Urinary bladder (tissue), 4 donors: ENCODE results near the gene SUCLG1. TPM values are rescaled to one million over a fixed set of nuclear protein-coding genes. Genes with fewer than 3 reads are reported as not detected.
"Not testable (repeated sequence)": the region's sequence is repeated elsewhere in the genome, so short reads cannot be mapped to it uniquely, and the experiment has no call there.

Source experiments
- DNase-seq: peaks from one replicate; pipeline ENCODE4 v3.0.0-alpha.2; 2015; ENCODE audit errors: extremely low spot score
- H3K27ac ChIP-seq: one replicate; pipeline ENCODE4 v1.5.1; 2013; ENCODE audit warnings: low read depth, mild to moderate bottlenecking, moderate library complexity
- H3K36me3 ChIP-seq: one replicate; pipeline ENCODE4 v1.6.1; 2013; ENCODE audit warnings: mild to moderate bottlenecking, moderate library complexity; ENCODE audit not compliant: insufficient read depth
- H3K4me1 ChIP-seq: one replicate; pipeline ENCODE4 v1.6.1; 2013; ENCODE audit warnings: mild to moderate bottlenecking, moderate library complexity; ENCODE audit not compliant: insufficient read depth
- H3K4me3 ChIP-seq: one replicate; pipeline ENCODE4 v1.5.1; 2013; ENCODE audit warnings: low read depth, low read length
- WGBS: extraction: QIAGEN DNeasy Blood & Tissue Kit; methylation state at CpG from one replicate; pipeline ENCODE4 v1.1.7; 2013; 5-methylcytosine and 5-hydroxymethylcytosine counted together
- polyA plus RNA-seq: library from polyadenylated mRNA; stranded (reverse); fragments of 200-250 nt; gene quantifications from one replicate; pipeline ENCODE4 v1.2.3, GENCODE V29; 2013
- total RNA-seq: library from RNA; depleted of rRNA; stranded (reverse); fragments of >200 nt; gene quantifications from one replicate; pipeline ENCODE4 v1.2.3, GENCODE V29; 2014
- donor health status: healthy with polysubstance abuse.
- donor health status: healthy.

The SUCLG1 gene
- total and polyA plus RNA-seq, 2 donors = 80.7 to 142 TPM

GRCh38 chr2:84425310-84425709, 33.8 kb downstream of the SUCLG1 start:
- H3K4me3 ChIP-seq = no peak overlapping the region
- DNase-seq = no peak
- H3K4me1 ChIP-seq = no peaks in the 10 kb centered on the region
- 81% methylated on average over 3 of the region's 3 CpGs for WGBS
- H3K36me3 ChIP-seq = peaks cover 7% of the 10 kb centered on the region
- no peak overlapping the region for H3K27ac ChIP-seq

- Histone ChIP-seq H3K27ac (no peak overlapping the region), H3K36me3 (peaks cover 4% of the 10 kb centered on the region), H3K4me3 (no peak overlapping the region), H3K4me1 (no peaks in the 10 kb centered on the region)
- DNase-seq = no peak
Measured at GRCh38 chr2:84424152-84424551, 34.9 kb downstream of the SUCLG1 start.

- no peak for DNase-seq
- no peaks in the 10 kb centered on the region for H3K4me1 ChIP-seq
Measured at GRCh38 chr2:84421791-84422190, 37.3 kb downstream of the SUCLG1 start.

GRCh38 chr2:84421197-84421596, 37.9 kb downstream of the SUCLG1 start:
- 92% methylated on average over 2 of the region's 2 CpGs for WGBS
- DNase-seq = no peak
- Histone ChIP-seq H3K27ac (no peak overlapping the region), H3K4me3 (no peak overlapping the region), H3K36me3 (peaks cover 4% of the 10 kb centered on the region), H3K4me1 (no peaks in the 10 kb centered on the region)

More at GRCh38 chr2:84421791-84422190, 37.3 kb downstream of the SUCLG1 start:
- Histone ChIP-seq H3K27ac (no peak overlapping the region), H3K36me3 (peaks cover 4% of the 10 kb centered on the region), H3K4me3 (no peak overlapping the region)
- WGBS = 85% methylated on average over 1 of the region's 1 CpG

- no peak overlapping the region for H3K27ac ChIP-seq
- DNase-seq = no peak
- 89% methylated on average over 4 of the region's 4 CpGs for WGBS
- H3K36me3 ChIP-seq = no peaks in the 10 kb centered on the region
- no peaks in the 10 kb centered on the region for H3K4me1 ChIP-seq
- H3K4me3 ChIP-seq = no peak overlapping the region
Measured at GRCh38 chr2:84417453-84418145, 41.5 kb downstream of the SUCLG1 start.

GRCh38 chr2:84409531-84409930, 49.5 kb downstream of the SUCLG1 start:
- Histone ChIP-seq H3K4me1 (no peaks in the 10 kb centered on the region), H3K4me3 (no peak overlapping the region), H3K27ac (no peak overlapping the region), H3K36me3 (no peaks in the 10 kb centered on the region)
- DNase-seq = no peak
- 52% methylated on average over 2 of the region's 2 CpGs for WGBS

- H3K27ac ChIP-seq, H3K36me3 ChIP-seq, H3K4me3 ChIP-seq, H3K4me1 ChIP-seq, DNase-seq: not testable (repeated sequence)
- 85% methylated on average over 3 of the region's 3 CpGs for WGBS
Measured at GRCh38 chr2:84402111-84402510, 57.0 kb downstream of the SUCLG1 start.

- WGBS = 91% methylated on average over 1 of the region's 1 CpG
- not testable (repeated sequence) for DNase-seq, H3K36me3 ChIP-seq, H3K27ac ChIP-seq, H3K4me3 ChIP-seq, H3K4me1 ChIP-seq
Measured at GRCh38 chr2:84399839-84400238, 59.2 kb downstream of the SUCLG1 start.

- H3K27ac ChIP-seq = no peak overlapping the region
- H3K4me1 ChIP-seq = no peaks in the 10 kb centered on the region
- no peak overlapping the region for H3K4me3 ChIP-seq
- H3K36me3 ChIP-seq = no peaks in the 10 kb centered on the region
- WGBS = 48% methylated on average over 3 of the region's 3 CpGs
- no peak for DNase-seq
Measured at GRCh38 chr2:84395820-84396219, 63.3 kb downstream of the SUCLG1 start.

- no peaks in the 10 kb centered on the region for H3K4me1 ChIP-seq
- H3K4me3 ChIP-seq = no peak overlapping the region
- no peaks in the 10 kb centered on the region for H3K36me3 ChIP-seq
- no peak for DNase-seq
- WGBS = 52% methylated on average over 2 of the region's 2 CpGs
- H3K27ac ChIP-seq = no peak overlapping the region
Measured at GRCh38 chr2:84394628-84395027, 64.5 kb downstream of the SUCLG1 start.

- H3K27ac ChIP-seq = no peak overlapping the region
- H3K4me1 ChIP-seq = no peaks in the 10 kb centered on the region
- H3K36me3 ChIP-seq = no peaks in the 10 kb centered on the region
- DNase-seq = no peak
- no peak overlapping the region for H3K4me3 ChIP-seq
Measured at GRCh38 chr2:84393829-84394228, 65.3 kb downstream of the SUCLG1 start.

GRCh38 chr2:84389794-84390193, 69.3 kb downstream of the SUCLG1 start:
- Histone ChIP-seq H3K27ac (no peak overlapping the region), H3K4me3 (no peak overlapping the region), H3K4me1 (no peaks in the 10 kb centered on the region), H3K36me3 (no peaks in the 10 kb centered on the region)
- 65% methylated on average over 1 of the region's 1 CpG for WGBS
- no peak for DNase-seq

GRCh38 chr2:84388921-84389490, 70.1 kb downstream of the SUCLG1 start:
- no peak for DNase-seq
- 88% methylated on average over 9 of the region's 9 CpGs for WGBS
- Histone ChIP-seq H3K4me3 (no peak overlapping the region), H3K27ac (no peak overlapping the region), H3K4me1 (no peaks in the 10 kb centered on the region), H3K36me3 (no peaks in the 10 kb centered on the region)

GRCh38 chr2:84388133-84388532, 70.9 kb downstream of the SUCLG1 start:
- Histone ChIP-seq H3K4me3 (no peak overlapping the region), H3K27ac (no peak overlapping the region)
- WGBS = 50% methylated on average over 1 of the region's 1 CpG

More at GRCh38 chr2:84388133-84388532, 70.9 kb downstream of the SUCLG1 start:
- Histone ChIP-seq H3K4me1 (no peaks in the 10 kb centered on the region), H3K36me3 (no peaks in the 10 kb centered on the region)
- no peak for DNase-seq
